Heart left ventricle (tissue), 16 donors: ENCODE results near the gene IL1RN. TPM values are rescaled to one million over a fixed set of nuclear protein-coding genes. Genes with fewer than 3 reads are reported as not detected.

Experiments
- ATAC-seq, 4 donors: fragments of 200-7000 bp; cut with Tn5 transposase; one replicate each; pipeline ENCODE4 v1.9.1; 2020 to 2022; ENCODE audit warnings: moderate library complexity in 4 of 4, mild to moderate bottlenecking in 3 of 4, moderate number of reproducible peaks in 1 of 4
- DNase-seq, 5 donors: peaks; one replicate each; pipeline ENCODE4 v3.0.0-alpha.2; 2020
- H3K27ac ChIP-seq, 12 donors: fragments of 200-600 bp; sonication (generic) in 4 of 12; one replicate each; pipeline versions ENCODE4 v1.5.0 to v1.8.0; 2016 to 2022; ENCODE audit warnings: mild to moderate bottlenecking in 2 of 12
- H3K27me3 ChIP-seq, 9 donors: fragments of 200-600 bp; sonication (generic) in 2 of 9; one replicate each; pipeline versions ENCODE4 v1.5.1 to v1.8.0; 2016 to 2022; ENCODE audit warnings: mild to moderate bottlenecking in 3 of 9
- H3K36me3 ChIP-seq, 9 donors: fragments of 200-600 bp; sonication (generic) in 2 of 9; one replicate each; pipeline versions ENCODE4 v1.5.0 to v1.8.0; 2018 to 2022; ENCODE audit warnings: mild to moderate bottlenecking in 2 of 9
- H3K4me1 ChIP-seq, 12 donors: fragments of 200-600 bp; sonication (generic) in 4 of 12; one replicate each; pipeline versions ENCODE4 v1.5.0 to v1.8.0; 2016 to 2022; ENCODE audit warnings: mild to moderate bottlenecking in 3 of 12
- H3K4me3 ChIP-seq, 12 donors: fragments of 200-600 bp; sonication (generic) in 4 of 12; one replicate each; pipeline versions ENCODE4 v1.5.0 to v1.8.0; 2017 to 2022; ENCODE audit warnings: mild to moderate bottlenecking in 9 of 12, moderate library complexity in 4 of 12
- H3K9me3 ChIP-seq, 12 donors: fragments of 200-600 bp; sonication (generic) in 4 of 12; one replicate each; pipeline versions ENCODE4 v1.5.0 to v1.8.0; 2016 to 2022; ENCODE audit warnings: mild to moderate bottlenecking in 1 of 12
- POLR2A ChIP-seq, 2 donors: fragments of 450-650 bp; IDR thresholded peaks; one replicate each; pipeline ENCODE4 v1.6.1; 2017; ENCODE audit warnings: antibody characterized with exemption in 2 of 2, mild to moderate bottlenecking in 2 of 2, moderate library complexity in 2 of 2
- WGBS, 4 donors: extraction: QIAGEN DNeasy Blood & Tissue Kit in 2 of 4; methylation state at CpG; one replicate each; pipeline versions ENCODE4 v1.1.5 to v1.1.7; 2013 to 2018; 5-methylcytosine and 5-hydroxymethylcytosine counted together
- intact Hi-C, 10 donors: fragments of 100-400 bp; cut with DNase I; formaldehyde crosslinking; loops; one replicate each; pipeline versions ENCODE4 v1.11.1 to v1.14.2; 2022
- polyA plus RNA-seq, 2 donors: library from polyadenylated mRNA; stranded (reverse); fragments of 200-250 nt; gene quantifications; one replicate each; pipeline ENCODE4 v1.2.3, GENCODE V29; 2013
- total RNA-seq, 9 donors: library from RNA; depleted of rRNA in 2 of 9; stranded (reverse); fragments of >200 nt in 2 of 9; fragmentation: NEBNext Ultra II Directional in 3 of 9; extraction: Animal tissue kit (Norgen Biotek cat#: 25700) in 3 of 9; gene quantifications; one replicate each; pipeline versions ENCODE4 v1.1.0 to v1.2.4, GENCODE V29; 2016 to 2023
- TF ChIP-seq, protein P1 (sequence below), 12 donors: fragments of 200-600 bp; sonication (generic) in 4 of 12; IDR thresholded peaks; one replicate each; pipeline versions ENCODE4 v1.5.0 to v1.8.0; 2018 to 2022; ENCODE audit warnings: antibody characterized with exemption in 12 of 12, mild to moderate bottlenecking in 5 of 12
- donor health status: ischemic (EF 13 %, LVEDD 7.1; RV severe dilation, severe dysfunction).
- donor health status: healthy with polysubstance abuse.
- donor health status: DM: no; HTN: yes; CAD: no.
- donor health status: DM: no; HTN: no; CAD: no.
- donor health status: ischemic (EF 25% LVEDD 6.9; RV normal size, moderate dysfunction).
- donor health status: ischemic (EF 25% LVEDD 5.7; RV mildly dilated, moderate dysfunction).
- donor health status: healthy.
- donor health status: DM: yes; HTN: yes; CAD: no.
- donor health status: ischemic (EF 35%, LVEDD 5.7; RV mildly dilated, moderate dysfunction).
- donor health status: nonischemic (EF 11% LVEDD 7.7; RV severe dilation, severe dysfunction).
- donor health status: DM: yes; HTN: yes; CAD: no.
- donor health status: PGD.
- donor health status: ischemic (EF 29% LVEDD 5.4; RV normal size, mild dysfunction).
- donor health status: nonischemic (EF 23%, LVEDD 6.1; RV moderate dilation, normal function).

IL1RN gene
- total and polyA plus RNA-seq, 11 donors, result 0.16 to 11.4 (median 0.99) TPM

DNA sequence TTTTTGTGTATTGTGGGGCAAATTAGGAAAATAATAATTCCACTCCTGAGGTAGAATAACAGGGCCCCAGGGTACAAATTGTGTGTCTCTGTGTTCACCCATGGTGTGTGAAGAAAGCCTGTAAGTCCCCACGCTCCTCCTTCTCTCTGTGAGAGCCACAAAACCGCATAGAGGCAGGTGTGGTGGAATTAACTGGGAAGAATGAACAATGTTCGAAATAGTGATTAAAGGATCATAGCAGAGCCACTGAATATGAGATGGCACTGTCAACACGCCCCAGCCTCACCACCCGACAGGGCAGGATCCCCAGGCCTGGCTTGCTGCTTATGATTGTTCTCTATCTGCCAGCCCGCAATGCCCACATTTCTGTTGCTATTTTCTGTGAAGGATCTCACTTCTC is 14.1 kb downstream of the IL1RN start:
- no peak for ATAC-seq
- TF ChIP-seq, protein P1, sequence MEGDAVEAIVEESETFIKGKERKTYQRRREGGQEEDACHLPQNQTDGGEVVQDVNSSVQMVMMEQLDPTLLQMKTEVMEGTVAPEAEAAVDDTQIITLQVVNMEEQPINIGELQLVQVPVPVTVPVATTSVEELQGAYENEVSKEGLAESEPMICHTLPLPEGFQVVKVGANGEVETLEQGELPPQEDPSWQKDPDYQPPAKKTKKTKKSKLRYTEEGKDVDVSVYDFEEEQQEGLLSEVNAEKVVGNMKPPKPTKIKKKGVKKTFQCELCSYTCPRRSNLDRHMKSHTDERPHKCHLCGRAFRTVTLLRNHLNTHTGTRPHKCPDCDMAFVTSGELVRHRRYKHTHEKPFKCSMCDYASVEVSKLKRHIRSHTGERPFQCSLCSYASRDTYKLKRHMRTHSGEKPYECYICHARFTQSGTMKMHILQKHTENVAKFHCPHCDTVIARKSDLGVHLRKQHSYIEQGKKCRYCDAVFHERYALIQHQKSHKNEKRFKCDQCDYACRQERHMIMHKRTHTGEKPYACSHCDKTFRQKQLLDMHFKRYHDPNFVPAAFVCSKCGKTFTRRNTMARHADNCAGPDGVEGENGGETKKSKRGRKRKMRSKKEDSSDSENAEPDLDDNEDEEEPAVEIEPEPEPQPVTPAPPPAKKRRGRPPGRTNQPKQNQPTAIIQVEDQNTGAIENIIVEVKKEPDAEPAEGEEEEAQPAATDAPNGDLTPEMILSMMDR (IDR thresholded peaks at IDR 0.05), result no peak
- no peak for TF ChIP-seq POLR2A (IDR thresholded peaks at IDR 0.05)
- no peak for DNase-seq
- WGBS, 4 donors, result 82 to 87% (median 85%) methylated on average over 6 of the region's 6 CpGs
- no peaks in the 10 kb centered on the region for H3K27me3 ChIP-seq
- H3K4me1 ChIP-seq, result peaks cover 0 to 7% (median 0%) of the 10 kb centered on the region in 12 donors
- intact Hi-C loops, result no loop called here
- H3K36me3 ChIP-seq, result no peaks in the 10 kb centered on the region
- H3K27ac ChIP-seq, result no peak overlapping the region
- H3K9me3 ChIP-seq, result peaks cover 0 to 17% (median 0%) of the 10 kb centered on the region in 12 donors
- H3K4me3 ChIP-seq, result no peak overlapping the region

DNA sequence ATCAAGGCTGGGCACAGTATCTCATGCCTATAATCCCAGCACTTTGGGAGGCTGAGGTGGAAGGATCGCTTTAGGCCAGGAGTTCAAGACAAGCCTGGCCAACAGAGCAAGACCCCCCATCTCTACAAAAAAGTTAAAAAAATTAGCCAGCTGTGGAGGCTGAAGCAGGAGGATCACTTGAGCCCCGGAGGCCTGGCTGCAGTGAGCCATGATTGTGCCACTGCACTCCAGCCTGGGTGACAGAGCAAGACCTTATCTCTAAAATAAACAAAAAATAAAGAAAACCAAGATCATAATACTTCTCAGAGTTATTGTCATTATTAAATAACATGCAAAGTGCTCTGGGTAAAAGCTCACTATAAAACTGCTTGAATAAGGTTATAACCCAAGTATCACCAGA is 14.9 kb downstream of the IL1RN start:
- WGBS, 4 donors, result 85 to 93% (median 89%) methylated on average over 2 of the region's 2 CpGs
- no peak overlapping the region for H3K4me3 ChIP-seq
- H3K36me3 ChIP-seq, result no peaks in the 10 kb centered on the region
- intact Hi-C loops, result no loop called here
- peaks cover 0 to 7% (median 0%) of the 10 kb centered on the region in 12 donors for H3K4me1 ChIP-seq
- TF ChIP-seq, protein P1 (IDR thresholded peaks at IDR 0.05), result no peak
- no peak for TF ChIP-seq POLR2A (IDR thresholded peaks at IDR 0.05)
- H3K27ac ChIP-seq, result no peak overlapping the region
- DNase-seq, result no peak
- H3K27me3 ChIP-seq, result no peaks in the 10 kb centered on the region
- peaks cover 0 to 17% (median 0%) of the 10 kb centered on the region in 12 donors for H3K9me3 ChIP-seq
- no peak for ATAC-seq

DNA sequence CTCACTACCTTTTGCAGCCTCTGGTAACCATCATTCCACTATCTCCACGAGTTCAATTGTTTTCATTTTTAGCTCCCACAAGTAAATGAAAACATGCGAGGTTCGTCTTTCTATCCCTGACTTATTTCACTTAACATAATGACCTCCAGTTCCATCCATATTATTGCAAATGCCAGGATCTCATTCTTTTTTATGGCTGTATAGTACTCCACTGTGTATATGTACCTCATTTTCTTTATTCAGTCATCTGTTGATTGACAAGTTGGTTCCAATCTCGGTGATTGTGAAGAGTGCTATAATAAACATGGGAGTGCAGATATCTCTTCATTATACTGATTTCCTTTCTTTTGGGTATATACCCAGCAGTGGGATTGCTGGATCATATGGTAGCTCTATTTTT is 16.9 kb downstream of the IL1RN start:
- H3K4me1 ChIP-seq, result no peaks in the 10 kb centered on the region
- DNase-seq (no peak), ATAC-seq (no peak)
- no peaks in the 10 kb centered on the region for H3K27me3 ChIP-seq
- TF ChIP-seq, protein P1 (IDR thresholded peaks at IDR 0.05), result no peak
- TF ChIP-seq POLR2A (IDR thresholded peaks at IDR 0.05), result no peak
- no peak overlapping the region for H3K4me3 ChIP-seq
- no peak overlapping the region for H3K27ac ChIP-seq
- intact Hi-C loops, result no loop called here
- 57 to 82% (median 80%) methylated on average over 4 of the region's 4 CpGs for WGBS, 4 donors
- no peaks in the 10 kb centered on the region for H3K36me3 ChIP-seq
- H3K9me3 ChIP-seq, result peaks cover 0 to 17% (median 0%) of the 10 kb centered on the region in 12 donors

DNA sequence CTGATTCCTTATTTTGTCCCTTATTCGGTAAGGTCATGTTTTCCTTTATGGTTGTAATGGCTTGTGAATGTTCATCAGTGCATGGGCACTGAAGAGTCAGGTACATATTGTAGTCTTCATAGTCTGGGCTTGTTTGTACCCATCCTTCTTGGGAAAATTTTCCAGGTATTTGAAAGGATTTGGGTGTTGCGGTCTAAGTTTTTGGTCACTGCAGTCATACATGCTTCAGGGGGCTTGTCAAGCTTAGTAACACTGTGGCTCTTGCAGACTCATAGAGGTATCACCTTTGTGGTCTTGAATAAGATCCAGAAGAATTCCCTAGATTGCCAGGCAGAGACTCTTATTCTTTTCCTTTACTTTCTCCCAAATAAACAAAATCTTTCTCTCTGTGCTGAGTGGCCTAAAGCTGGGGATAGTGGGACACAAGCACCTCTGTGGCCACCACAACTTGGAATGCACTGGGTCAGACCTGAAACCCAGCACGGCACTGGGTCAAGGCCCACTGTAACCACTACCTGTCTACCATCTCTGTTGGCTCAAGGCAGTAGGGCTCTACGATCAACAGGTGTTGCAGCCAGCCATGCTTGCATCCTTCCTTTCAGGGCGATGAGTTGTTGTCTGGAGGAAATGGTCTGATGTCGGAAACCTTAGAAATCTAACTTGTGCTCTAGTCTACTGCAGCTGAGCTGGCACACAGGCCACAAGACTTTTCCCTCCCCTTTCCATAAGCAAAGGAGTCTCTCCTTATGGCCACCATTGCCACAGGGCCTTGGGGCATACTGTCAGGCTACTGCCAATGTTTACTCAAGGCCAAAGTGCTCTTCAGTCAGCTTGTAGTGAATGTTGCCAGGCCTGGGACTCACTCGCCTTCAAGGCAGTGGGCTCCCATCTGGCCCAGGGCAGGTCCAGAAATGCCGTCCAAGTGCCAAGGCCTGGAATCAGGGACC is 21.5 kb downstream of the IL1RN start:
- H3K4me1 ChIP-seq, result peaks cover 0 to 7% (median 0%) of the 10 kb centered on the region in 12 donors
- no peaks in the 10 kb centered on the region for H3K36me3 ChIP-seq
- ATAC-seq, result no peak
- TF ChIP-seq POLR2A (IDR thresholded peaks at IDR 0.05), result no peak
- TF ChIP-seq, protein P1 (IDR thresholded peaks at IDR 0.05), result no peak
- no peak overlapping the region for H3K4me3 ChIP-seq
- 76 to 83% (median 80%) methylated on average over 8 of the region's 8 CpGs for WGBS, 4 donors
- H3K27ac ChIP-seq, result no peak overlapping the region
- intact Hi-C loops, result no loop called here
- H3K27me3 ChIP-seq, result no peaks in the 10 kb centered on the region
- H3K9me3 ChIP-seq, result peaks cover 0 to 17% (median 0%) of the 10 kb centered on the region in 12 donors
- DNase-seq, result no peak
